ENCODE data around the gene HSF5. TPM values are rescaled to one million over a fixed set of nuclear protein-coding genes. Genes with fewer than 3 reads are reported as not detected.

HSF5 gene
- total RNA-seq, 1 donor from 2014 or later = 0.32 TPM

DNA sequence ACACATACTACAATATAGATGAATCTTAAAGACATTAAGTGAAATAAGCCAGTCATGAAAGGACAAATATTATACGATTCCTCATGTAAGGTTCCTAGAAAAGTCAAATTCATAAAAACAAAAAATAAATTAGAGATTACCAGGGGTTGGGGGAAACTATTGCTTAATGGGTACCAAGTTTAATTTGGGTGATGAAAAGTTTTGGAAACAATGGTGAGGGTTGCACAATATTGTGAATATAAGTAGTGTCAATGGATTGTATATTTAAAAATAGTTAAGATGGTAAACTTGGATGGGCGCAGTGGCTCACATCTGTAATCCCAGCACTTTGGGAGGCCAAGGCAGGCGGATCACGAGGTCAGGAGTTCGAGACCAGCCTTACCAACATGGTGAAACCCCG lies 17.9 kb downstream of the HSF5 start:
- Histone ChIP-seq H3K4me1 (no peaks in the 10 kb centered on the region), H3K4me3 (no peak overlapping the region), H3K27ac (no peak overlapping the region), H3K27me3 (ENCODE audit: low read depth) (no peaks in the 10 kb centered on the region), H3K9me3 (no peaks in the 10 kb centered on the region), H3K36me3 (no peaks in the 10 kb centered on the region)
- no peak for DNase-seq
- intact Hi-C loops (cut with DNase I) = no loop called here
- TF ChIP-seq, protein P1, sequence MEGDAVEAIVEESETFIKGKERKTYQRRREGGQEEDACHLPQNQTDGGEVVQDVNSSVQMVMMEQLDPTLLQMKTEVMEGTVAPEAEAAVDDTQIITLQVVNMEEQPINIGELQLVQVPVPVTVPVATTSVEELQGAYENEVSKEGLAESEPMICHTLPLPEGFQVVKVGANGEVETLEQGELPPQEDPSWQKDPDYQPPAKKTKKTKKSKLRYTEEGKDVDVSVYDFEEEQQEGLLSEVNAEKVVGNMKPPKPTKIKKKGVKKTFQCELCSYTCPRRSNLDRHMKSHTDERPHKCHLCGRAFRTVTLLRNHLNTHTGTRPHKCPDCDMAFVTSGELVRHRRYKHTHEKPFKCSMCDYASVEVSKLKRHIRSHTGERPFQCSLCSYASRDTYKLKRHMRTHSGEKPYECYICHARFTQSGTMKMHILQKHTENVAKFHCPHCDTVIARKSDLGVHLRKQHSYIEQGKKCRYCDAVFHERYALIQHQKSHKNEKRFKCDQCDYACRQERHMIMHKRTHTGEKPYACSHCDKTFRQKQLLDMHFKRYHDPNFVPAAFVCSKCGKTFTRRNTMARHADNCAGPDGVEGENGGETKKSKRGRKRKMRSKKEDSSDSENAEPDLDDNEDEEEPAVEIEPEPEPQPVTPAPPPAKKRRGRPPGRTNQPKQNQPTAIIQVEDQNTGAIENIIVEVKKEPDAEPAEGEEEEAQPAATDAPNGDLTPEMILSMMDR (IDR thresholded peaks at IDR 0.05) = no peak
- no peak for ATAC-seq

DNA sequence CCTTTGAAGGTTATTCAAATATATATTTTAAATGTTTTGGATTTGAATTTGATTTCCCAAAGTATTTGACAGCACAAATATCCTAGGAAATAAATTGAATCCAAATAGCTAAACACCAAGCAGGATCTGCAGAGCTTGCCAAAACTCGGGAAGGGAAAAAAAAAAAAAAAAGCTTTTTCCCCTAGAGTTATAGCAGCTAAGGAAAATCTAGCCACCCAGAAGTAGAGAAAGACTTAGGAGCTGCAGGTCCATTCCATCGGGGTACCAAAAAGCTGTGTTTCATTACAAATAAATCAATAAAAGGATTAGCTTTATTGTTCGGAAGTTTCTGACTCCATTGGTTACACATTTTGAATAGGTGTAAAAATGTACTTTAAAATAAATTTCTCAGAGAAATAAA lies 19.3 kb downstream of the HSF5 start:
- intact Hi-C loops (cut with DNase I) = no loop called here

DNA sequence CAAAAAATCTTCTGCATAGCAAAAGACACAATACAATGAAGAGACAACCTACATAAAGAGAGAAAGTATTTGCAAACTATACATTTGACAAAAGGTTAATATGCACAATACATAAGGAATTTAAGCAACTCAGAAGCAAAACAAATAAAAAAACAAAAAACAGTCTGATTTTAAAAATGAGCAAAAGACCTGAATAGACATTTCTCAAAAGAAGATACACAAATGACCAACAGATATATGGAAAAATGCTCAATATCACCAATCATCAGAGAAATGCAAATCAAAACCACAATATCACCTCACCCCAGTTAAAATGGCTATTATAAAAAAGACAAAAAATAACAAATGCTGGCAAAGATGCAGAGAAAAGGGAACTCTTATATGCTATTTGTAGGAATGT lies 32.7 kb downstream of the HSF5 start:
- Histone ChIP-seq H3K27me3 (ENCODE audit: low read depth) (no peaks in the 10 kb centered on the region), H3K27ac (no peak overlapping the region), H3K4me3 (no peak overlapping the region), H3K4me1 (no peaks in the 10 kb centered on the region), H3K9me3 (no peaks in the 10 kb centered on the region), H3K36me3 (no peaks in the 10 kb centered on the region)
- no peak for DNase-seq
- ATAC-seq = no peak
- intact Hi-C loops (cut with DNase I) = no loop called here
- TF ChIP-seq, protein P1 (IDR thresholded peaks at IDR 0.05) = no peak

More for the DNA sequence above, 19.3 kb downstream of the HSF5 start:
- DNase-seq = no peak
- Histone ChIP-seq H3K36me3 (no peaks in the 10 kb centered on the region), H3K4me3 (no peak overlapping the region), H3K4me1 (no peaks in the 10 kb centered on the region), H3K27me3 (ENCODE audit: low read depth) (no peaks in the 10 kb centered on the region), H3K27ac (no peak overlapping the region), H3K9me3 (no peaks in the 10 kb centered on the region)
- no peak for ATAC-seq
- TF ChIP-seq, protein P1 (IDR thresholded peaks at IDR 0.05) = no peak

DNA sequence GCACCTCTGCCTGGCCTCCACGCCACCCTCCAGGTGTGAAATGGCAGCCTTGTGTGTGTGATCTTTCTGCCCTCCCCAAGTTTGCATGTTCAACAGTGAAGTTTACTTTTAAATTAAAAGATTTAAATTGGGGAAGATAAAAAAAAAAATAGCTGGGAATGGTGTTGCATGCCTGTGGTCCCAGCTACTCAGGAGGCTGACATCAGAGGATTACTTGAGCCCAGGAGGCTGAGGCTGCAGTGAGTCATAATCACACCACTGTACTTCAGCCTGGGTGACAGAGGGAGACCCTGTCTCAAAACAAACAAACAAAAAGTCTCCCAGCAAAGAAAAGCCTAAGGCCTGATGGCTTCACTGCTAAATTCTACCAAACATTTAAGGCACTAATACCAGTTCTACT lies 35.5 kb downstream of the HSF5 start:
- ATAC-seq = no peak
- DNase-seq = no peak
- H3K4me3 ChIP-seq = no peak overlapping the region
- intact Hi-C loops (cut with DNase I) = no loop called here
- TF ChIP-seq, protein P1 (IDR thresholded peaks at IDR 0.05) = no peak
- H3K36me3 ChIP-seq = no peaks in the 10 kb centered on the region
- H3K27me3 ChIP-seq (ENCODE audit: low read depth) = no peaks in the 10 kb centered on the region
- H3K9me3 ChIP-seq = no peaks in the 10 kb centered on the region
- H3K27ac ChIP-seq = no peak overlapping the region
- H3K4me1 ChIP-seq = no peaks in the 10 kb centered on the region

DNA sequence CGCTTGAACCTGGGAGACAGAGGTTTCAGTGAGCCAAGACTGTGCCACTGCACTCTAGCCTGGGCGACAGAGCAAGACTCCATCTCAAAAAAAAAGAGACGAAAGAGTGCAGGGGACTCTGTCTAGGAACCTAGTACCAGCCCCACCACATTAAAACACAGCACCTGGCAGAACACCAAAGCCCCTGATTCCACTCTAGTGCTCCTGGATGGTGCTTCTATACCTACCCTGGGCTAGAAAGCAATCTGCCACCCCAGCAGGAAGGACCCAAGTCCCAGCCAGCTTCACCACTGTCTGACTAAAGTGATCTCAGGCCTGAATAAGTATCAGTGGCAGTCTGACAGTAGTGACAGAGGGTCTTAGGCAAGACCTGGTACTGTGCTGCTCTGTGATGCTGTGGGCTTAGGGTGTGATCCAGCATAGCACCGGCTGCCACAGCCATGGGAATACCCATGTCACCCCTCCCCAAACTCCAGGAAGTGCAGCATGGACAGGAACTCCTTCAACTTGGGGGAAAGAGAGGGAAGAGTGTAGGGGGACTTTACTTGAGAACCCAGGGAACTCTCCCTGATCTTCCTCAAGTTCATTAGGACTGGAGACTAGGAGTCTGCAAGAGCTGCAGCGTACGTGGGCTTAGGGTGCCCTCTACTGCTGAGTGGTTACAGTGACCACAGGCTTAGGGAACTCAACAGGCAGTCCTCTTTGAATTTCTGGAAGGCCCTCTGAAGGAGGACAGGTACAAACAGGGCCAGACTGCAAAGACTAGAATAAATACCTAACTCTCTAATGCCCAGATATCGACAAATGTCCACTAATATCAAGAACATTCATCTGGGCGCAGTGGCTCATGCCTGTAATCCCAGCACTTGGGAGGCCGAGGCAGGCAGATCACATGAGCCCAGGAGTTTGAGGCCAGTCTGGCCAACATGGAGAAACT lies 40.9 kb downstream of the HSF5 start:
- no peaks in the 10 kb centered on the region for H3K4me1 ChIP-seq
- no peak overlapping the region for H3K27ac ChIP-seq
- H3K27me3 ChIP-seq (ENCODE audit: low read depth) = no peaks in the 10 kb centered on the region
- ATAC-seq (peak; percentile 93 to 95), DNase-seq (peak; percentile 82)
- no peaks in the 10 kb centered on the region for H3K9me3 ChIP-seq
- intact Hi-C loops (cut with DNase I) = no loop called here
- no peaks in the 10 kb centered on the region for H3K36me3 ChIP-seq
- TF ChIP-seq, protein P1 (IDR thresholded peaks at IDR 0.05) = peak; percentile 67
- H3K4me3 ChIP-seq = no peak overlapping the region
